Esophagus muscularis mucosa (tissue), 4 donors: ENCODE measurements around the gene FRRS1L. TPM values are rescaled to one million over a fixed set of nuclear protein-coding genes. Genes with fewer than 3 reads are reported as not detected.

Experiments
- DNase-seq: peaks from one replicate; pipeline ENCODE4 v3.0.0-alpha.2; 2017; ENCODE audit errors: extremely low spot score
- H3K27ac ChIP-seq, 4 donors: fragments of 200-600 bp; sonication (generic); replicated peaks in 1 of 4; 1 replicate in 3 of 4; 2 replicates in 1 of 4; pipeline ENCODE4 v1.5.1; 2016 to 2019; ENCODE audit warnings: mild to moderate bottlenecking in 1 of 4
- H3K27me3 ChIP-seq, 4 donors: fragments of 200-600 bp; sonication (generic); one replicate each; pipeline versions ENCODE4 v1.5.1 to v1.6.0; 2016 to 2019
- H3K36me3 ChIP-seq, 4 donors: fragments of 200-600 bp; sonication (generic); one replicate each; pipeline ENCODE4 v1.5.1; 2016 to 2019
- H3K4me1 ChIP-seq, 4 donors: fragments of 200-600 bp; sonication (generic); one replicate each; pipeline ENCODE4 v1.5.1; 2016 to 2019
- H3K4me3 ChIP-seq, 4 donors: fragments of 200-600 bp; sonication (generic); 1 replicate in 2 of 4; 2 replicates in 2 of 4; pipeline ENCODE4 v1.5.1; 2016 to 2019; ENCODE audit warnings: mild to moderate bottlenecking in 4 of 4, moderate library complexity in 1 of 4
- H3K9me3 ChIP-seq, 4 donors: fragments of 200-600 bp; sonication (generic); 1 replicate in 3 of 4; 2 replicates in 1 of 4; pipeline ENCODE4 v1.5.1; 2016 to 2019
- EP300 ChIP-seq: sonication (generic); formaldehyde crosslinking; IDR thresholded peaks from one replicate; pipeline ENCODE4 v1.6.1; 2017; ENCODE audit warnings: antibody characterized with exemption
- POLR2A ChIP-seq: fragments of 450-650 bp; IDR thresholded peaks from one replicate; pipeline ENCODE4 v1.6.1; 2017; ENCODE audit warnings: antibody characterized with exemption, moderate library complexity, mild to moderate bottlenecking, low read depth
- POLR2AphosphoS5 ChIP-seq, 2 donors: sonication (generic); formaldehyde crosslinking; IDR thresholded peaks; one replicate each; pipeline ENCODE4 v1.6.1; 2017; ENCODE audit warnings: antibody characterized with exemption in 2 of 2
- WGBS: methylation state at CpG from one replicate; pipeline ENCODE4 v1.1.5; 2018; 5-methylcytosine and 5-hydroxymethylcytosine counted together
- intact Hi-C: fragments of 100-400 bp; cut with DNase I; formaldehyde crosslinking; loops from one replicate; pipeline ENCODE4 v1.15.1; 2023
- total RNA-seq, 4 donors: library from RNA; depleted of rRNA; stranded (reverse); fragments of >200 nt; gene quantifications; one replicate each; pipeline versions ENCODE4 v1.1.0 to v1.2.1, GENCODE V29; 2016
- TF ChIP-seq, protein P1 (sequence below), 3 experiments: fragments of 200-600 bp in 2 of 3; fragments of 450-650 bp in 1 of 3; sonication (generic) in 2 of 3; IDR thresholded peaks; one replicate each; pipeline ENCODE4 v1.5.1; 2017 to 2019; ENCODE audit warnings: antibody characterized with exemption in 3 of 3, mild to moderate bottlenecking in 2 of 3, moderate library complexity in 1 of 3

The FRRS1L gene
- total RNA-seq, 4 donors from 2014 or later = 2.5 to 7.6 (median 5.3) TPM

DNA sequence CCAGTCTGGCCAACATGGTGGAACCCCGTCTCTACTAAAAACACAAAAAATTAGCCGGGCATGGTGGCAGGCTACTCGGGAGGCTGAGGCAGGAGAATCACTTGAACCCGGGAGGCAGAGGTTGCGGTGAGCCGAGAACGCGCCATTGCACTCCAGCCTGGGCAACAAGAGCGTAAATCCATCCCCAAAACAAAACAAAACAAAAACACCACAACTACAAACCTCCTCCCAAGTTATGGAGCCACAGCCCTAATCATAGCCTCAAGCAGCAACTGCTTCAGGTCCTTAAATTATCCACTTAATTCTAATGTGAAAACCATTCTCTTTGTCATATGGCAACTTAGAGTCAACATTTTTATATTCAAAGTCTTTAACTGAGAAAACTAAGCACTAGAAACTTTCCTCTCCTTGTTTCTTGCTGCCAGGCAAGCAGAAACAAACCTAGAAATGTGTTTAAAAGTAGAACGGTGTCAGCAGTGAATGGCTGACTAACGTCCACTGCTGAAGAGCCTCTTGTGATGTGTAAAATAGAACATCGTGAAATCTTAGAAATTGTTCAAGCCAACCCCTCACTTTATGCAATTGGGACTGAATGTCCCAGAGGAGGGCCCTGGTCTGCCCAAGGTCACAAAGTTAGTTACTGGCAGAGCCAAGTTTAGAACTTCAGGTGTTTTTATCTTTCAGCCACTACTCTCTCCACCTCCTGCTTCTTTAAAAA lies 53.0 kb downstream of the FRRS1L start:
- intact Hi-C loops = no loop called here
- peak overlapping the region; percentile 87 to 98 (median 94) for H3K27ac ChIP-seq

DNA sequence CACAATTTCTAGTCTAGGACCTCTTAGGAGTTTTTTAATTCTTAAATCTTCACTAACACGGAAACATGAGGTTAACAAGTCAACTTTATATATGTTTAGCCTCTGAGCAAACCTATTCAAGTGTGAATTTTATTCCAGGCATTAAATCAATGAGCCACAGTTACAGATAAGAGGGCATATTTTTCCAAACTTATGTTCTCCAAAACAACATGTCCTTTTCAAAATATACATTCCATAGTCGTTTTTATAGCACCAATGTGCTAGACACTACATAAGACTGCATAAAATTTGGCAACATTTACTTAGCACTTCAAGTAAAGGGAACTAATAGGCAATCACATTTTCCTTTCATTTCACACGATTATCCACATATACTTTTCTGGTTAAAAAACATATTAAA lies 53.8 kb downstream of the FRRS1L start:
- intact Hi-C loops = no loop called here
- H3K36me3 ChIP-seq = no peaks in the 10 kb centered on the region
- H3K4me3 ChIP-seq = no peak overlapping the region
- H3K27ac ChIP-seq = peak overlapping the region; percentile 87 to 98 (median 94)
- TF ChIP-seq, protein P1, sequence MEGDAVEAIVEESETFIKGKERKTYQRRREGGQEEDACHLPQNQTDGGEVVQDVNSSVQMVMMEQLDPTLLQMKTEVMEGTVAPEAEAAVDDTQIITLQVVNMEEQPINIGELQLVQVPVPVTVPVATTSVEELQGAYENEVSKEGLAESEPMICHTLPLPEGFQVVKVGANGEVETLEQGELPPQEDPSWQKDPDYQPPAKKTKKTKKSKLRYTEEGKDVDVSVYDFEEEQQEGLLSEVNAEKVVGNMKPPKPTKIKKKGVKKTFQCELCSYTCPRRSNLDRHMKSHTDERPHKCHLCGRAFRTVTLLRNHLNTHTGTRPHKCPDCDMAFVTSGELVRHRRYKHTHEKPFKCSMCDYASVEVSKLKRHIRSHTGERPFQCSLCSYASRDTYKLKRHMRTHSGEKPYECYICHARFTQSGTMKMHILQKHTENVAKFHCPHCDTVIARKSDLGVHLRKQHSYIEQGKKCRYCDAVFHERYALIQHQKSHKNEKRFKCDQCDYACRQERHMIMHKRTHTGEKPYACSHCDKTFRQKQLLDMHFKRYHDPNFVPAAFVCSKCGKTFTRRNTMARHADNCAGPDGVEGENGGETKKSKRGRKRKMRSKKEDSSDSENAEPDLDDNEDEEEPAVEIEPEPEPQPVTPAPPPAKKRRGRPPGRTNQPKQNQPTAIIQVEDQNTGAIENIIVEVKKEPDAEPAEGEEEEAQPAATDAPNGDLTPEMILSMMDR (IDR thresholded peaks at IDR 0.05) = no peak
- TF ChIP-seq EP300 (no peak), POLR2AphosphoS5 (IDR thresholded peaks at IDR 0.05) (no peak)
- H3K9me3 ChIP-seq = no peaks in the 10 kb centered on the region
- WGBS = 53% methylated on average over 3 of the region's 3 CpGs
- no peaks in the 10 kb centered on the region for H3K27me3 ChIP-seq
- DNase-seq = no peak
- peaks cover 82 to 100% (median 98%) of the 10 kb centered on the region in 4 donors for H3K4me1 ChIP-seq

More for the DNA sequence above, 53.0 kb downstream of the FRRS1L start:
- H3K36me3 ChIP-seq = no peaks in the 10 kb centered on the region
- no peak for DNase-seq
- H3K4me3 ChIP-seq = peak overlapping the region in 3 of 4 donors; percentile 21 to 31 (median 22)
- no peaks in the 10 kb centered on the region for H3K27me3 ChIP-seq
- TF ChIP-seq EP300 (peak; percentile 47), POLR2AphosphoS5 (IDR thresholded peaks at IDR 0.05) (peak; percentile 53 to 74), POLR2A (no peak)
- TF ChIP-seq, protein P1 (IDR thresholded peaks at IDR 0.05) = no peak
- H3K9me3 ChIP-seq = no peaks in the 10 kb centered on the region
- H3K4me1 ChIP-seq = peaks cover 82 to 99% (median 96%) of the 10 kb centered on the region in 4 donors
- WGBS = 78% methylated on average over 12 of the region's 12 CpGs

DNA sequence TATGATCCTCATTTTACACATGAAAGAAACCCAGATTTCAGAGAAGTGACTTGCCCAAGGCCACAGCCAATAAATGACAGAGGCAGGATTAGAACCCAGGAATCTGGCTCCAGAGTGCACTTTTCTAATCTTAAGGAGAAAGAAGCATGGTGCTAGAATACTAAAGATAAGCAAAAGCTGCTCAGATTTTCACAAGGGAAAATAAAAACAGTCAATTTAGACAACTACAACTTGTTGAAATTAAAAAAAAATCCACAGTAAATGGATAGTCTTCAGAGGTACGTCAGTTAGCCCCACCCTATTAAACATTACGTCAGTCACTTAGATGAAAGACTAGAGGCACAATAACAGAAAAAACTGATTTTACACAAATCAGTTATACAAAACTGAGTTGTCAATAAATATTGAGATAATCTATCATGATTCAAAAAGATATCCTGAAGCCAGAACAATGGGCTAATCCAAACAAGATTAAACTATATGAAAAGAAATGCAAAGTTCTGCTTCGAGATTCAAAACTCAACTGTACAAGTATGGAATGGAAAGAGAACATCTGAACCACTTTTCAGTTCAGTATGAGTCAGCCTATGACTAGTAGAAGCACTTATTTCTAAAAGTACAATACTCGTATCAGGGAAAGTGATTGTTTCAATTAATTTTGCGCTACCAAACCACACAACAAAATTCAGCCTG lies 56.6 kb downstream of the FRRS1L start:
- Histone ChIP-seq H3K27ac (peak overlapping the region; percentile 87 to 98 (median 94)), H3K4me3 (peak overlapping the region in 3 of 4 donors; percentile 21 to 32 (median 22)), H3K36me3 (peaks cover 0 to 5% (median 4%) of the 10 kb centered on the region in 4 donors), H3K9me3 (no peaks in the 10 kb centered on the region), H3K4me1 (peaks cover 76 to 100% (median 94%) of the 10 kb centered on the region in 4 donors), H3K27me3 (no peaks in the 10 kb centered on the region)
- TF ChIP-seq POLR2AphosphoS5 (IDR thresholded peaks at IDR 0.05) (no peak), EP300 (no peak), POLR2A (no peak)
- TF ChIP-seq, protein P1 (IDR thresholded peaks at IDR 0.05) = no peak
- intact Hi-C loops = no loop called here
- DNase-seq = no peak
- WGBS = 24% methylated on average over 5 of the region's 5 CpGs

DNA sequence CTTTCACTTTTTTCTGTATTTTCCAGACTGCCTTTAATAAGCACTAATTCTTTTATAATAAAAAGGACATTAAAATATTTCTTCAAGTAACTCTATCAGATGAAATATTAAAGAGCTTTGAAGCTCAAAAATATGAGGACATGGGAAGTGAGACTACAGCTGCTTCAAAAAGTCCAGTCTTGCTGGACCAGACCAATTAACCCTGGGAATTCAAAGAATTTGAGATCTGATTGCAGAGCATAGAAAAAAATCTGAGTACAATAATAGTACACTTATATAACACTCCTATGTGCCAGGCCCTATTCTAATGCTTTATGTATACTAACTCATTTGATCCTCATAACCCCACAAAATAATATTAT lies 57.1 kb downstream of the FRRS1L start:
- no peak for DNase-seq
- Histone ChIP-seq H3K4me1 (peaks cover 71 to 95% (median 90%) of the 10 kb centered on the region in 4 donors), H3K9me3 (no peaks in the 10 kb centered on the region), H3K27me3 (no peaks in the 10 kb centered on the region), H3K4me3 (peak overlapping the region in 3 of 4 donors; percentile 21 to 32 (median 22)), H3K27ac (peak overlapping the region; percentile 87 to 98 (median 94)), H3K36me3 (peaks cover 0 to 10% (median 8%) of the 10 kb centered on the region in 4 donors)
- TF ChIP-seq POLR2AphosphoS5 (IDR thresholded peaks at IDR 0.05) (no peak), EP300 (no peak), POLR2A (no peak)
- TF ChIP-seq, protein P1 (IDR thresholded peaks at IDR 0.05) = no peak
- intact Hi-C loops = no loop called here
